GM12873 (cell line): Measurements from ENCODE around the gene PIK3C3.

Experiments
- TF ChIP-seq, protein P1 (sequence below): IDR thresholded peaks from 2 replicates; pipeline ENCODE4 v1.5.1; 2012; ENCODE audit warnings: low read depth, mild to moderate bottlenecking, moderate library complexity, low read length, control low read depth; ENCODE audit not compliant: insufficient read depth; ENCODE audit errors: missing control alignments

PIK3C3 gene

GRCh38 chr18:42038936-42039335 is 83.9 kb downstream of the PIK3C3 start:
- TF ChIP-seq, protein P1, sequence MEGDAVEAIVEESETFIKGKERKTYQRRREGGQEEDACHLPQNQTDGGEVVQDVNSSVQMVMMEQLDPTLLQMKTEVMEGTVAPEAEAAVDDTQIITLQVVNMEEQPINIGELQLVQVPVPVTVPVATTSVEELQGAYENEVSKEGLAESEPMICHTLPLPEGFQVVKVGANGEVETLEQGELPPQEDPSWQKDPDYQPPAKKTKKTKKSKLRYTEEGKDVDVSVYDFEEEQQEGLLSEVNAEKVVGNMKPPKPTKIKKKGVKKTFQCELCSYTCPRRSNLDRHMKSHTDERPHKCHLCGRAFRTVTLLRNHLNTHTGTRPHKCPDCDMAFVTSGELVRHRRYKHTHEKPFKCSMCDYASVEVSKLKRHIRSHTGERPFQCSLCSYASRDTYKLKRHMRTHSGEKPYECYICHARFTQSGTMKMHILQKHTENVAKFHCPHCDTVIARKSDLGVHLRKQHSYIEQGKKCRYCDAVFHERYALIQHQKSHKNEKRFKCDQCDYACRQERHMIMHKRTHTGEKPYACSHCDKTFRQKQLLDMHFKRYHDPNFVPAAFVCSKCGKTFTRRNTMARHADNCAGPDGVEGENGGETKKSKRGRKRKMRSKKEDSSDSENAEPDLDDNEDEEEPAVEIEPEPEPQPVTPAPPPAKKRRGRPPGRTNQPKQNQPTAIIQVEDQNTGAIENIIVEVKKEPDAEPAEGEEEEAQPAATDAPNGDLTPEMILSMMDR = no peak

DNA sequence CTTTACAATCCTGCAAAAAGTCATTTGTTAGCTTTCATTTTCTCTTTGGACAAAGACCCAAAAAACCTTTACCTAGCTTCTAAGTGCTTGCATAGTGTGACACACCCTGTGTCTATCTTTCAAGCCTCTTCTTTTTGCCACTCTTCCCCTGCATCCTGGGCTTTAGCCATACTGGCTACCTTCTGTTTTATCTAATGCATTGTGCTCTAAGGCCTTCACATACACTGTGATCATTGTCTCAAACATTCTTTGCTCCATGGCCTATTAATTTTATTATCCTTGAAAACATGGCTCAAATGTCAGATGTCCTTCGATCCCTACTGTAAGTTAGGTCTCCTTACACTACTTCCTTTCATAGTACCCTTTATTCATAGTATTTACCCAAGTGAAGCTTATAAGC is 84.4 kb downstream of the PIK3C3 start:
- TF ChIP-seq, protein P1 = no peak

- TF ChIP-seq, protein P1 = no peak
Measured at GRCh38 chr18:42041793-42042192, 86.8 kb downstream of the PIK3C3 start.

- TF ChIP-seq, protein P1 = no peak
Measured at GRCh38 chr18:42045346-42045745, 90.3 kb downstream of the PIK3C3 start.

DNA sequence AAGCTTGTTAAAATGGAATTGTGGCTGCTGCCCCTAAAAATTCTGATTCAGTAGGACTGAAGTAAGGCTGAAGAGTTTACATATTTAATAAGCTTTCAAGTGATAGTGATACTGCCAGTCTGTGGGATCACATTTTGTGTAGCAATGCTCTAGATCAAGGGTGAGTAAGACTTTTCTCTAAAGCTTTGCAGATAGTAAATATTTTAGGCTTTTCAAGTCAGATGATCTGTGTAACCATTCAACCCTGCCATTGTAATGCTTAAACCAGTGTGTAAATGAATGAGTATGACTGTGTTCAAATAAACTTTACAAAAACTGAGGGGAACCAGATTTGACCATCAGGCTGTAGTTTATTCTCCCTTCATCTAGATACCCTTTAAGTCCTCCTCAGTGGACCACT is 92.7 kb downstream of the PIK3C3 start:
- TF ChIP-seq, protein P1 = no peak

DNA sequence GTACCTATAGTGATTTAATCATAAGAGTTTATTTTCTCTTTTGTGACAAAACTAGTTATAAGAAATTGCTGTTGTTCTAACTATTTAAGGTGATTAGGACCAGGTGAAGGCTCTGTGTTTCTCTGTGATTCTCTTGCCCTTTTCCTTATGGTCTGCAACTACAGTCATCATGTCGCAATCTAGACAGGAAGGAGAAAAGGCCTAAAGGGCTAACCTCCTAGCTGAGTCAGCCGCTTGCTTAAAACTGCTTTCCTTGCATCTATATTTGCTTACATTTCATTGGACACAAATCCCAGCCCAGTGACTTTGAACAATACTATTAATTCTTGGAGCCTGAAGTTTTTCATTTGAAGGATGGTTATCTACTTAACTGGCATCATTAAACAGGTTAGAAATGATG is 93.1 kb downstream of the PIK3C3 start:
- TF ChIP-seq, protein P1 = no peak

- TF ChIP-seq, protein P1 = no peak
Measured at GRCh38 chr18:42051411-42051810, 96.4 kb downstream of the PIK3C3 start.
